GM23338 (cell line): Measurements from ENCODE around the gene CDCA7L. TPM values are rescaled to one million over a fixed set of nuclear protein-coding genes. Genes with fewer than 3 reads are reported as not detected.

Source experiments
- ATAC-seq: fragments of 200-7000 bp; cut with Tn5 transposase; 3 replicates; pipeline ENCODE4 v1.9.1; 2020
- DNase-seq: peaks from one replicate; pipeline ENCODE4 v3.0.0-alpha.2; 2015; ENCODE audit warnings: low spot score
- H2AFZ ChIP-seq: fragments of 200-600 bp; sonication (generic); 2 replicates; pipeline ENCODE4 v1.8.0; 2016; ENCODE audit warnings: antibody characterized with exemption, mild to moderate bottlenecking, moderate library complexity
- H3F3A ChIP-seq: fragments of 200-600 bp; sonication (generic); replicated peaks from 2 replicates; pipeline ENCODE4 v1.8.0; 2017; ENCODE audit warnings: antibody characterized with exemption, mixed run types, low read depth
- H3K27ac ChIP-seq: fragments of 200-600 bp; sonication (generic); 2 replicates; pipeline ENCODE4 v1.6.1; 2016; ENCODE audit warnings: low read depth
- H3K27me3 ChIP-seq: fragments of 200-600 bp; sonication (generic); 2 replicates; pipeline ENCODE4 v1.8.0; 2016; ENCODE audit warnings: mild to moderate bottlenecking, mixed run types, moderate library complexity; ENCODE audit not compliant: insufficient read depth
- H3K36me3 ChIP-seq: fragments of 200-600 bp; sonication (generic); 2 replicates; pipeline ENCODE4 v1.8.0; 2016; ENCODE audit warnings: mild to moderate bottlenecking; ENCODE audit not compliant: insufficient read depth
- H3K4me1 ChIP-seq: fragments of 200-600 bp; sonication (generic); 2 replicates; pipeline ENCODE4 v1.8.0; 2016; ENCODE audit warnings: mild to moderate bottlenecking, moderate library complexity; ENCODE audit not compliant: insufficient read depth
- H3K4me2 ChIP-seq: fragments of 200-600 bp; sonication (generic); 2 replicates; pipeline ENCODE4 v1.7.1; 2017; ENCODE audit warnings: mixed run types
- H3K4me3 ChIP-seq: fragments of 200-600 bp; sonication (generic); 2 replicates; pipeline ENCODE4 v1.6.1; 2016; ENCODE audit warnings: mixed run types
- H3K79me2 ChIP-seq: fragments of 200-600 bp; sonication (generic); replicated peaks from 2 replicates; pipeline ENCODE4 v1.8.0; 2017; ENCODE audit warnings: mild to moderate bottlenecking; ENCODE audit not compliant: insufficient read depth
- H3K9me2 ChIP-seq: fragments of 200-600 bp; sonication (generic); 2 replicates; pipeline ENCODE4 v1.8.0; 2017; ENCODE audit not compliant: insufficient read depth
- H4K20me1 ChIP-seq: fragments of 200-600 bp; sonication (generic); replicated peaks from 2 replicates; pipeline ENCODE4 v1.8.0; 2017; ENCODE audit warnings: mild to moderate bottlenecking; ENCODE audit not compliant: insufficient read depth
- H3K27ac Mint-ChIP-seq: 2 replicates; pipeline ENCODE4 v1.8.0; 2020; ENCODE audit warnings: inconsistent platforms, mild to moderate bottlenecking, moderate library complexity, mixed read lengths
- H3K27me3 Mint-ChIP-seq: 3 replicates; pipeline ENCODE4 v1.8.0; 2022; ENCODE audit warnings: low read depth, mild to moderate bottlenecking, moderate library complexity, mixed read lengths, inconsistent platforms; ENCODE audit not compliant: insufficient read depth, poor library complexity
- H3K36me3 Mint-ChIP-seq: 3 replicates; pipeline ENCODE4 v1.8.0; 2021; ENCODE audit warnings: low read depth, mild to moderate bottlenecking, inconsistent platforms, moderate library complexity, mixed read lengths
- H3K4me1 Mint-ChIP-seq: 3 replicates; pipeline ENCODE4 v1.8.0; 2020; ENCODE audit warnings: mild to moderate bottlenecking, inconsistent platforms, mixed read lengths
- H3K4me3 Mint-ChIP-seq: 3 replicates; pipeline ENCODE4 v1.8.0; 2021; ENCODE audit warnings: moderate library complexity, mild to moderate bottlenecking, inconsistent platforms, mixed read lengths
- H3K9me3 Mint-ChIP-seq: 3 replicates; pipeline ENCODE4 v1.8.0; 2020; ENCODE audit warnings: moderate library complexity, mild to moderate bottlenecking, inconsistent platforms, mixed read lengths
- CREB1 ChIP-seq: fragments of 250-450 bp; sonication (Bioruptor Pico); IDR thresholded peaks from 2 replicates; pipeline ENCODE4 v1.5.0; 2020; ENCODE audit warnings: low read depth, mild to moderate bottlenecking, moderate library complexity
- ETS1 ChIP-seq: IDR thresholded peaks from 2 replicates; pipeline ENCODE4 v1.6.1; 2016; ENCODE audit warnings: antibody characterized with exemption
- EZH2 ChIP-seq: fragments of 200-600 bp; sonication (generic); IDR thresholded peaks from one replicate; pipeline ENCODE4 v1.8.0; 2017; ENCODE audit warnings: antibody characterized with exemption, mild to moderate bottlenecking, low read depth; ENCODE audit not compliant: unreplicated experiment
- EZH2phosphoT487 ChIP-seq: fragments of 200-600 bp; sonication (generic); IDR thresholded peaks from one replicate; pipeline ENCODE4 v1.8.1; 2018; ENCODE audit warnings: antibody characterized with exemption; ENCODE audit not compliant: unreplicated experiment
- JUNB ChIP-seq: IDR thresholded peaks from one replicate; pipeline ENCODE4 v1.6.1; 2016; ENCODE audit warnings: antibody characterized with exemption; ENCODE audit not compliant: unreplicated experiment
- NANOG ChIP-seq: IDR thresholded peaks from 2 replicates; pipeline ENCODE4 v1.6.1; 2016; ENCODE audit warnings: antibody characterized with exemption, borderline replicate concordance
- POLR2AphosphoS5 ChIP-seq: IDR thresholded peaks from 2 replicates; pipeline ENCODE4 v1.6.1; 2016; ENCODE audit warnings: antibody characterized with exemption, low read depth
- STAT1 ChIP-seq: IDR thresholded peaks from one replicate; pipeline ENCODE4 v1.6.1; 2016; ENCODE audit warnings: antibody characterized with exemption; ENCODE audit not compliant: unreplicated experiment
- ZNF114 ChIP-seq: fragments of 250-450 bp; sonication (Bioruptor Pico); IDR thresholded peaks from 2 replicates; pipeline ENCODE4 v1.5.0; 2020; ENCODE audit warnings: mild to moderate bottlenecking, moderate library complexity
- ZNF462 ChIP-seq: fragments of 250-450 bp; sonication (Bioruptor Pico); IDR thresholded peaks from 2 replicates; pipeline ENCODE4 v1.5.0; 2020; ENCODE audit warnings: mild to moderate bottlenecking, moderate library complexity
- polyA plus RNA-seq: library from polyadenylated mRNA; unstranded; fragments of >200 nt; fragmentation: Nextera tagmentation; extraction: Ambion mirVana; gene quantifications from 2 replicates; pipeline ENCODE4 v1.2.1, GENCODE V29; 2016
- total RNA-seq: library from RNA; depleted of rRNA; stranded (reverse); fragments of >200 nt; shearing (Covaris generic); gene quantifications from 2 replicates; pipeline ENCODE4 v1.2.3, GENCODE V29; 2014
- TF ChIP-seq, protein P1 (sequence below): IDR thresholded peaks from one replicate; pipeline ENCODE4 v1.6.1; 2018; ENCODE audit warnings: antibody characterized with exemption; ENCODE audit not compliant: unreplicated experiment

The CDCA7L gene
- total and polyA plus RNA-seq, 2 experiments from 2014 or later, result 174 to 187 TPM

DNA sequence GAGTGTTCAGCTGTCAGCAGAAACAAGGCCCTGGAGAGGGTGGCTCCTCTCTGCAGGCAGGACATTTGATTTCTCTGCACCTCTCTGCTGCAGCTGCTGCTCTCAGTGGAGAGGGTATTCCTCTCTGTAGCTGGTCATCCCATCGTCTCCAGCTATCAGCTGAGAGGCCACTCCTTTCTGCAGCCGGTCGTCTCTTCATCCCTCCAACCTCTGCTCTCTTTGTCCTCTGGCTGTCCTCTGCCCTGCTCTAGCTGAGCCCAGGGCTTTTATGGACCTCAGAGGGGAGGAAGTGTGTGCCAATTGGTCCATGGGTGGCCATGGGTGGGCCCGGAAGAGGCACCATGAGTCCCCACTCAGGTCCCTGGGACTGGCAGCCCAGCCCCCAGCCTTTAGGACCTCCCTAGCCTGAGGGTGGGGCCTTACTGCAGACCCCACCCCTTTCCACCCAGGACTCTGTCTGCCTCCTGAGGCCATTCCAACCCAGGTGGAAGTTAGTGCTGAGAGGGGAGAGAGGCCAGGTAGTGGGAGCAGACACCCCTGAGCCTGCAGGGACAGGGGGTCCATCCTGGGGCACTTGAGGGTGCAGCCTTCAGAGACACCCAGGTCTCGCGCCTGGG, 26.2 kb upstream of the CDCA7L start:
- no peaks in the 10 kb centered on the region for H4K20me1 ChIP-seq
- no peaks in the 10 kb centered on the region for H3K79me2 ChIP-seq
- ATAC-seq (peak; percentile 71), DNase-seq (no peak)
- H3K9me2 ChIP-seq, result no peaks in the 10 kb centered on the region
- Mint-ChIP-seq H3K27ac (no peak overlapping the region), H3K4me3 (no peak overlapping the region), H3K9me3 (no peaks in the 10 kb centered on the region), H3K27me3 (peaks cover 8% of the 10 kb centered on the region), H3K4me1 (peaks cover 2% of the 10 kb centered on the region; the same call in 2 of the 3 replicates), H3K36me3 (no peaks in the 10 kb centered on the region)
- peak overlapping the region; percentile 87 for H2AFZ ChIP-seq
- H3K27ac ChIP-seq, result no peak overlapping the region
- no peaks in the 10 kb centered on the region for H3K36me3 ChIP-seq
- TF ChIP-seq STAT1, result no peak
- no peak for TF ChIP-seq NANOG
- TF ChIP-seq EZH2phosphoT487, result no peak
- TF ChIP-seq, protein P1, sequence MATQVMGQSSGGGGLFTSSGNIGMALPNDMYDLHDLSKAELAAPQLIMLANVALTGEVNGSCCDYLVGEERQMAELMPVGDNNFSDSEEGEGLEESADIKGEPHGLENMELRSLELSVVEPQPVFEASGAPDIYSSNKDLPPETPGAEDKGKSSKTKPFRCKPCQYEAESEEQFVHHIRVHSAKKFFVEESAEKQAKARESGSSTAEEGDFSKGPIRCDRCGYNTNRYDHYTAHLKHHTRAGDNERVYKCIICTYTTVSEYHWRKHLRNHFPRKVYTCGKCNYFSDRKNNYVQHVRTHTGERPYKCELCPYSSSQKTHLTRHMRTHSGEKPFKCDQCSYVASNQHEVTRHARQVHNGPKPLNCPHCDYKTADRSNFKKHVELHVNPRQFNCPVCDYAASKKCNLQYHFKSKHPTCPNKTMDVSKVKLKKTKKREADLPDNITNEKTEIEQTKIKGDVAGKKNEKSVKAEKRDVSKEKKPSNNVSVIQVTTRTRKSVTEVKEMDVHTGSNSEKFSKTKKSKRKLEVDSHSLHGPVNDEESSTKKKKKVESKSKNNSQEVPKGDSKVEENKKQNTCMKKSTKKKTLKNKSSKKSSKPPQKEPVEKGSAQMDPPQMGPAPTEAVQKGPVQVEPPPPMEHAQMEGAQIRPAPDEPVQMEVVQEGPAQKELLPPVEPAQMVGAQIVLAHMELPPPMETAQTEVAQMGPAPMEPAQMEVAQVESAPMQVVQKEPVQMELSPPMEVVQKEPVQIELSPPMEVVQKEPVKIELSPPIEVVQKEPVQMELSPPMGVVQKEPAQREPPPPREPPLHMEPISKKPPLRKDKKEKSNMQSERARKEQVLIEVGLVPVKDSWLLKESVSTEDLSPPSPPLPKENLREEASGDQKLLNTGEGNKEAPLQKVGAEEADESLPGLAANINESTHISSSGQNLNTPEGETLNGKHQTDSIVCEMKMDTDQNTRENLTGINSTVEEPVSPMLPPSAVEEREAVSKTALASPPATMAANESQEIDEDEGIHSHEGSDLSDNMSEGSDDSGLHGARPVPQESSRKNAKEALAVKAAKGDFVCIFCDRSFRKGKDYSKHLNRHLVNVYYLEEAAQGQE, result no peak
- TF ChIP-seq EZH2, result no peak
- TF ChIP-seq CREB1 (CRISPR knock-in tag), result no peak
- TF ChIP-seq JUNB, result no peak
- no peak for TF ChIP-seq POLR2AphosphoS5
- no peak for TF ChIP-seq ZNF114 (CRISPR knock-in tag)
- no peak for TF ChIP-seq ETS1
- TF ChIP-seq ZNF462 (CRISPR knock-in tag), result no peak
- H3K4me2 ChIP-seq, result no peak overlapping the region
- H3K4me1 ChIP-seq, result no peaks in the 10 kb centered on the region
- H3K27me3 ChIP-seq, result no peaks in the 10 kb centered on the region
- H3F3A ChIP-seq, result no peaks in the 10 kb centered on the region
- H3K4me3 ChIP-seq, result no peak overlapping the region
